Measurements from ENCODE around the gene LRRC28. TPM values are rescaled to one million over a fixed set of nuclear protein-coding genes. Genes with fewer than 3 reads are reported as not detected.
A peak's percentile ranks its signal among the peaks of the same experiment; 100 is the strongest.

Gene LRRC28
- total and polyA plus RNA-seq, 4 donors: 7.7 to 66.1 (median 13.0) TPM

- no peak for TF ChIP-seq CTCF (IDR thresholded peaks at IDR 0.05; ENCODE audit: control extremely low read depth, extremely low read depth)
- H3K27me3 ChIP-seq (ENCODE audit: control insufficient read depth in 3 of 3, insufficient read depth in 3 of 3, low read length in 2 of 3): no peaks in the 10 kb centered on the region
- H3K4me1 ChIP-seq (ENCODE audit: control insufficient read depth in 5 of 5, insufficient read depth in 5 of 5, low read length in 5 of 5): peaks cover 4 to 37% (median 9%) of the 10 kb centered on the region in 5 donors
- no peaks in the 10 kb centered on the region for H3K9me3 ChIP-seq (ENCODE audit: control insufficient read depth in 4 of 4, insufficient read depth in 3 of 4, low read length in 3 of 4)
- peak overlapping the region in 1 of 2 donors; percentile 49 for H3K27ac ChIP-seq (ENCODE audit: low read depth in 1 of 2, low read length in 1 of 2)
- no peak overlapping the region for H3K4me3 ChIP-seq
- ATAC-seq (ENCODE audit: insufficient read depth, low FRiP score): no peak
- DNase-seq: no peak
- WGBS, 2 donors: 87% methylated on average over 21 of the region's 21 CpGs
- no peak overlapping the region for H3K9ac ChIP-seq (ENCODE audit: insufficient read depth in 1 of 2, low read length in 2 of 2)
- H3K36me3 ChIP-seq (ENCODE audit: control insufficient read depth in 4 of 4, insufficient read depth in 4 of 4, low read length in 4 of 4): no peaks in the 10 kb centered on the region
These were observed 185.4 kb downstream of the LRRC28 start for GRCh38 chr15:99436542-99437314.

- H3K4me3 ChIP-seq: no peak overlapping the region
- WGBS, 2 donors: 81 to 92% methylated on average over 23 of the region's 23 CpGs
- H3K27me3 ChIP-seq (ENCODE audit: control insufficient read depth in 3 of 3, insufficient read depth in 3 of 3, low read length in 2 of 3): no peaks in the 10 kb centered on the region
- no peak for TF ChIP-seq CTCF (IDR thresholded peaks at IDR 0.05; ENCODE audit: control extremely low read depth, extremely low read depth)
- peak overlapping the region in 1 of 2 donors; percentile 49 for H3K27ac ChIP-seq (ENCODE audit: low read depth in 1 of 2, low read length in 1 of 2)
- H3K9me3 ChIP-seq (ENCODE audit: control insufficient read depth in 4 of 4, insufficient read depth in 3 of 4, low read length in 3 of 4): no peaks in the 10 kb centered on the region
- ATAC-seq (ENCODE audit: insufficient read depth, low FRiP score): no peak
- DNase-seq: peak in 1 of 3 donors; percentile 12
- no peak overlapping the region for H3K9ac ChIP-seq (ENCODE audit: insufficient read depth in 1 of 2, low read length in 2 of 2)
- H3K36me3 ChIP-seq (ENCODE audit: control insufficient read depth in 4 of 4, insufficient read depth in 4 of 4, low read length in 4 of 4): no peaks in the 10 kb centered on the region
- H3K4me1 ChIP-seq (ENCODE audit: control insufficient read depth in 5 of 5, insufficient read depth in 5 of 5, low read length in 5 of 5): peaks cover 8 to 45% (median 17%) of the 10 kb centered on the region in 5 donors
These were observed 186.3 kb downstream of the LRRC28 start for GRCh38 chr15:99437315-99438223.

- 89 to 93% methylated on average over 11 of the region's 11 CpGs for WGBS, 2 donors
- Histone ChIP-seq H3K4me1 (ENCODE audit: control insufficient read depth in 5 of 5, insufficient read depth in 5 of 5, low read length in 5 of 5) (peaks cover 8 to 50% (median 20%) of the 10 kb centered on the region in 5 donors), H3K27me3 (ENCODE audit: control insufficient read depth in 3 of 3, insufficient read depth in 3 of 3, low read length in 2 of 3) (no peaks in the 10 kb centered on the region), H3K4me3 (no peak overlapping the region), H3K27ac (ENCODE audit: low read depth in 1 of 2, low read length in 1 of 2) (peak overlapping the region in 1 of 2 donors; percentile 49), H3K9me3 (ENCODE audit: control insufficient read depth in 4 of 4, insufficient read depth in 3 of 4, low read length in 3 of 4) (no peaks in the 10 kb centered on the region), H3K36me3 (ENCODE audit: control insufficient read depth in 4 of 4, insufficient read depth in 4 of 4, low read length in 4 of 4) (no peaks in the 10 kb centered on the region), H3K9ac (ENCODE audit: insufficient read depth in 1 of 2, low read length in 2 of 2) (no peak overlapping the region)
- no peak for TF ChIP-seq CTCF (IDR thresholded peaks at IDR 0.05; ENCODE audit: control extremely low read depth, extremely low read depth)
- ATAC-seq (ENCODE audit: insufficient read depth, low FRiP score): no peak
- no peak for DNase-seq
These were observed 186.9 kb downstream of the LRRC28 start for GRCh38 chr15:99438224-99438585.
